ENCODE results near the gene OR1K1.
"Not testable (repeated sequence)": the region's sequence is repeated elsewhere in the genome, so short reads cannot be mapped to it uniquely, and the experiment has no call there.

The OR1K1 gene

DNA sequence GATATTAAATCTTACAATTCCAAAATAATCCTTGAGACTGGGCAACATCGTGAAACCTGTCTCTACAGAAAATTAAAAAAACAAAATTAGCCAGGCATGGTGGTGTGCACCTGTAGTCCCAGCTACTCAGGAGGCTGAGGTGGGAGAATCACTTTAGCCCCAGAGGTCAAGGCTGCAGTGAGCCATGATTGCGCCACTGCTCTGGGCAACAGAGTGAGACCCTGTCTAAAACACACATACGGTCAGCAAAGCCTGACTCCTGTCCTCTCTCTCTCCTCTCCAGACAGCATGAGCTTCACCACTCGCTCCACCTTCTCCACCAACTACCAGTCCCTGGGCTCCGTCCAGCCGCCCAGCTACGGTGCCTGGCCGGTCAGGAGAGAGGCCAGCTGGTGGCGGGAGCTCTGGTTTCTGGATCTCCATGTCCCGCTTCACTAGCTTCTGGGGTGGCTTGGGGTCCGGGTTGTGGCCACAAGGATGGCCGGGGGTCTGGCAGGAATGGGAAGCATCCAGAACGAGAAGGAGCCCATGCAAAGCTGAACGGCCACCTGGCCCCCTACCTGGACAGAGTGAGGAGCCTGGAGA is 37.4 kb downstream of the OR1K1 start:
- Histone ChIP-seq H3K4me3 (ENCODE audit: low read depth, low read length) (no peak overlapping the region), H3K27ac (no peak overlapping the region), H3K36me3 (replicated peaks) (no peaks in the 10 kb centered on the region), H3K27me3 (replicated peaks) (no peaks in the 10 kb centered on the region)
- in situ Hi-C loops (cut with HindIII; ENCODE audit: low pct_ligation_motif_present, low sequenced_read_pairs), result no loop called here
- TF ChIP-seq, protein P1, sequence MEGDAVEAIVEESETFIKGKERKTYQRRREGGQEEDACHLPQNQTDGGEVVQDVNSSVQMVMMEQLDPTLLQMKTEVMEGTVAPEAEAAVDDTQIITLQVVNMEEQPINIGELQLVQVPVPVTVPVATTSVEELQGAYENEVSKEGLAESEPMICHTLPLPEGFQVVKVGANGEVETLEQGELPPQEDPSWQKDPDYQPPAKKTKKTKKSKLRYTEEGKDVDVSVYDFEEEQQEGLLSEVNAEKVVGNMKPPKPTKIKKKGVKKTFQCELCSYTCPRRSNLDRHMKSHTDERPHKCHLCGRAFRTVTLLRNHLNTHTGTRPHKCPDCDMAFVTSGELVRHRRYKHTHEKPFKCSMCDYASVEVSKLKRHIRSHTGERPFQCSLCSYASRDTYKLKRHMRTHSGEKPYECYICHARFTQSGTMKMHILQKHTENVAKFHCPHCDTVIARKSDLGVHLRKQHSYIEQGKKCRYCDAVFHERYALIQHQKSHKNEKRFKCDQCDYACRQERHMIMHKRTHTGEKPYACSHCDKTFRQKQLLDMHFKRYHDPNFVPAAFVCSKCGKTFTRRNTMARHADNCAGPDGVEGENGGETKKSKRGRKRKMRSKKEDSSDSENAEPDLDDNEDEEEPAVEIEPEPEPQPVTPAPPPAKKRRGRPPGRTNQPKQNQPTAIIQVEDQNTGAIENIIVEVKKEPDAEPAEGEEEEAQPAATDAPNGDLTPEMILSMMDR (IDR thresholded peaks at IDR 0.05; ENCODE audit: low read depth, low read length, missing control alignments), result no peak
- no peak for DNase-seq

DNA sequence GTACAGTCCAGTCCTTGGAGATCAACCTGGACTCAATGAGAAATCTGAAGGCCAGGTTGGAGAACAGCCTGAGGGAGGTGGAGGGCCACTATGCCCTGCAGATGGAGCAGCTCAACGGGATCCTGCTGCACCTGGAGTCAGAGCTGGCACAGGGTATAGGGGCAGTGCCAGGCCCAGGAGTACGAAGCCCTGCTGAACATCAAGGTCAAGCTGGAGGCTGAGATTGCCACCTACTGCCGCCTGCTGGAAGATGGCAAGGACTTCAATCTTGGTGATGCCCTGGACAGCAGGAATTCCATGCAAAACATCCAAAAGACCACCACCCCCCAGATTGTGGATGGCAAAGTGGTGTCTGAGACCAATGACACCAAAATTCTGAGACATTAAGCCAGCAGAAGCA is 38.5 kb downstream of the OR1K1 start:
- H3K27ac ChIP-seq; DNase-seq; in situ Hi-C loops (cut with HindIII; ENCODE audit: low pct_ligation_motif_present, low sequenced_read_pairs): not testable (repeated sequence)

DNA sequence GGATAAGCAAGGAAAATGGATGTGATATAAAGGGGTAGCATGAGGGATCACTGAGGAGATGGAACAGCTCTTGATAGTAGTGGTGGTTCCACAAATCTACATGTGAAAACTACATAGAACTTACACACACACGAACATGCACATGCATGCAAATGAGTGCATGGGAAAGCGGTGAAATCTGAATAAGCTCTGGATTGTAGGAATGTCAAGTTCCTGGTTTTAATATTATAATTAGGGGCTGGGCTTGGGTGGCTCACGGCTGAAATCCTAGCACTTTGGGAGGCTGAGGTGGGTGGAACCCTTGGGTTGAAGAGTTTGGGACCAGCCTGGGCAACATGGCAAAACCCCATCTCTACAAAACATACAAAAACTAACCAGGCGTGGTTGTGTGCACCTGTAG is 41.6 kb downstream of the OR1K1 start:
- in situ Hi-C loops (cut with HindIII; ENCODE audit: low pct_ligation_motif_present, low sequenced_read_pairs), result no loop called here
- DNase-seq, result no peak
- TF ChIP-seq, protein P1 (IDR thresholded peaks at IDR 0.05; ENCODE audit: low read depth, low read length, missing control alignments), result no peak
- Histone ChIP-seq H3K27me3 (replicated peaks) (no peaks in the 10 kb centered on the region), H3K4me3 (ENCODE audit: low read depth, low read length) (no peak overlapping the region), H3K27ac (no peak overlapping the region), H3K36me3 (replicated peaks) (peaks cover 2% of the 10 kb centered on the region)

More for the DNA sequence above, 38.5 kb downstream of the OR1K1 start:
- not testable (repeated sequence) for H3K4me3 ChIP-seq (ENCODE audit: low read depth, low read length); H3K36me3 ChIP-seq (replicated peaks); H3K27me3 ChIP-seq (replicated peaks)

DNA sequence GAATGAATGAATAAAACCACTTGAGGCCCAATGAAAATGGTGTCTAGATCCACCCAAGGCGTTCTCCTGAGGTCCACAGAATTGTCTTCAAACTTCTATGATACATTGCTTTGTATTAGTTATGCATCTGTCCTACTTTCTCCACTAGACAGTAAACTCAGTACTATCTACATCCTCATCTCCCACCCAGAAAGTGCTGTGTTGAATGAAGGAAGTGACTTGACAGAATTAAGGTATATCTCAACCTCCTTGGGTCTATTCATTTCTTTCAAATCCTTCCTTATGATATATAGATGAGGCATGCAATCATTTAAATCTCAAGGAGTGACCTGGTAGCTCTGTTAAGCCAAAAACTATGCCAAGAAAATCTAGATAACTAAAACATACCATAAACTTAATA is 44.2 kb downstream of the OR1K1 start:
- no peak for DNase-seq
- no peak overlapping the region for H3K27ac ChIP-seq
- in situ Hi-C loops (cut with HindIII; ENCODE audit: low pct_ligation_motif_present, low sequenced_read_pairs), result no loop called here
- H3K36me3 ChIP-seq (replicated peaks), result peaks cover 14% of the 10 kb centered on the region
- no peaks in the 10 kb centered on the region for H3K27me3 ChIP-seq (replicated peaks)
- no peak overlapping the region for H3K4me3 ChIP-seq (ENCODE audit: low read depth, low read length)
- TF ChIP-seq, protein P1 (IDR thresholded peaks at IDR 0.05; ENCODE audit: low read depth, low read length, missing control alignments), result no peak

DNA sequence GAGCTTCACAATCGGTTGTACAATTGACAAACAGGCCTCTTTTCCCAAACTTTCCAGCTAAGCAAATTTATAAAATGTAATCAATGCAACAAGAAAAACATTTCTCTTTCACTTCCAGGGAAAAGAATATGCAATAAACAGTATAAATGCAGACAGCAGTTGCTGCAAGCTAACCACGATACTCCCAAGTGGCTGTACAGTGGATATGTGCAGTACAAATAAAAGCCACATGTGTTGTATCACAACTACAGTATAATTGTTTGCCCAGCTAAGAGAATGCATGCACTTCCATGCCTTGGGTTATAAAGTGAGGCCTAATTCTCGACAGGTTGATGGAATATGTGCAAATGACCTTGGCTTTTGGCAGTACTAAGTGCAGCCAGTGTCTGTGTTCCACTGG is 45.2 kb downstream of the OR1K1 start:
- DNase-seq, result no peak
- TF ChIP-seq, protein P1 (IDR thresholded peaks at IDR 0.05; ENCODE audit: low read depth, low read length, missing control alignments), result no peak
- Histone ChIP-seq H3K27me3 (replicated peaks) (no peaks in the 10 kb centered on the region), H3K4me3 (ENCODE audit: low read depth, low read length) (no peak overlapping the region), H3K27ac (no peak overlapping the region), H3K36me3 (replicated peaks) (peaks cover 20% of the 10 kb centered on the region)
- in situ Hi-C loops (cut with HindIII; ENCODE audit: low pct_ligation_motif_present, low sequenced_read_pairs), result no loop called here

DNA sequence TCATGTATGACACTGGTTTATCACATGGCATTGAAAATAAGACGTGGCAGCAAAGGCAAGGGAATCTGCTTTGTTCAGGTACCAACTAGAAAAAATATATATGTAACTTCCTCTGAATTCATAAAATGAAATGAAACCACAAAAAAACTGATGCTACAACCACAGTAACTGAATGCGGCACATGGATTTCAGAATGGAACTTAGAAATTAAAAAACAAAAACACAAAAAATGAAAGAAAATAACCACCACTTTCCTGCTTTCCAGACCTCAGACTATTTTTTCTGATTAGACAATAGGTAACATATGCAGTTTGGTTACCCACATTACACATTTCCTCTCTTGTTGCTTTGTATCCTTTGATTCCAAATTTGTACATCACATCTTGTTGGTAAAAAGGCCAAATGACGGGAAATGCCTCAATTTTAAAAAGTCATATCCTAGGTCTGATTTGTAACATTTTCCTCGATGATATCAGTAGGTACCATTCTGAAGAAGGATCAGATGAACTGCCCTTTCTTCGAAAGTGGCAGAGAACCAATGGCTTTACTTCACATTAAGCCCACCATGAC is 46.5 kb downstream of the OR1K1 start:
- in situ Hi-C loops (cut with HindIII; ENCODE audit: low pct_ligation_motif_present, low sequenced_read_pairs), result no loop called here
- Histone ChIP-seq H3K4me3 (ENCODE audit: low read depth, low read length) (no peak overlapping the region), H3K27me3 (replicated peaks) (no peaks in the 10 kb centered on the region), H3K36me3 (replicated peaks) (peaks cover 30% of the 10 kb centered on the region), H3K27ac (no peak overlapping the region)
- no peak for DNase-seq
- TF ChIP-seq, protein P1 (IDR thresholded peaks at IDR 0.05; ENCODE audit: low read depth, low read length, missing control alignments), result no peak
